Activated T-helper 9 cell treated with anti-CD3 and anti-CD28 coated beads, Interleukin-2, amount 50 U/mL, for 16 hours (primary cell): ENCODE data around the gene EYS.

Experiments used
- DNase-seq: peaks from one replicate; pipeline ENCODE4 v3.0.0-alpha.2; 2020; ENCODE audit warnings: low read depth

Gene EYS

GRCh38 chr6:63730311-63730710 is 1976.7 kb downstream of the EYS start:
- no peak for DNase-seq

- DNase-seq, result no peak
Observed at GRCh38 chr6:63724721-63725120, 1982.3 kb downstream of the EYS start.

- DNase-seq, result no peak
Observed at GRCh38 chr6:63721181-63721580, 1985.8 kb downstream of the EYS start.

GRCh38 chr6:63716169-63716568 is 1990.9 kb downstream of the EYS start:
- no peak for DNase-seq

- no peak for DNase-seq
Observed at GRCh38 chr6:63714091-63714490, 1992.9 kb downstream of the EYS start.

DNA sequence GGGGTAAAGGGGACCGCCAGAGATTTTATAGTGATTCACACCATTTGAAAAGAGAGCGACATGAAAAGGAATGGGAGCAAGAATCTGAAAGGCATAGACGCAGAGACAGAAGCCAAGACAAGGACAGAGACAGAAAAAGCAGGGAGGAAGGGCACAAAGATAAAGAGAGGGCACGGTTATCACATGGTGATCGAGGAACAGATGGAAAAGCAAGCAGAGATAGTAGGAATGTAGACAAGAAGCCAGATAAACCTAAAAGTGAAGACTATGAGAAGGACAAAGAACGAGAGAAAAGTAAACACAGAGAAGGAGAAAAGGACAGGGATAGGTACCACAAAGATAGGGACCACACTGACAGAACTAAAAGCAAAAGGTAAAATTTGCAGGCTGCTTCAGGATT is 1993.7 kb downstream of the EYS start:
- no peak for DNase-seq

- DNase-seq, result no peak
Observed at GRCh38 chr6:63709148-63709547, 1997.9 kb downstream of the EYS start.

DNA sequence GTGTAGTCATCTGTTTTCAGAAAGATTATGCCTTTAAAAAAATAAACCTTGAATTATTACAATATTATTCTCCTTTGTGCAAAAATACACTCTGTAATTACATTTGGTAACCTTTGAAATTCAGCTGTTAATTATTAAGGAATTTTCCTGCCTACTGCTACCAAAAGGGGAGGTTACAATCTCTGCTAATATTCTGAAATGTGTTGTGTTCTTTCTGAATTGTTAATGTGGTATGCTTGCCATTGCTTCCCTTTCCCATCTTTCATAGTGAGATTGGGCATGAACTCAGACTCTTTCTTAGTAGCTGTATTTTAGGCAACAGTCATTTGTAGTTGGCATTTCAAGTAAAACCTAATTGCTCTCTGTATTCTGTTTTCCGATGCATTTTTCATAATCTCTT is 1998.4 kb downstream of the EYS start:
- no peak for DNase-seq

GRCh38 chr6:63706630-63707029 is 2000.4 kb downstream of the EYS start:
- no peak for DNase-seq

- DNase-seq, result no peak
Observed at GRCh38 chr6:63705707-63706106, 2001.3 kb downstream of the EYS start.

DNA sequence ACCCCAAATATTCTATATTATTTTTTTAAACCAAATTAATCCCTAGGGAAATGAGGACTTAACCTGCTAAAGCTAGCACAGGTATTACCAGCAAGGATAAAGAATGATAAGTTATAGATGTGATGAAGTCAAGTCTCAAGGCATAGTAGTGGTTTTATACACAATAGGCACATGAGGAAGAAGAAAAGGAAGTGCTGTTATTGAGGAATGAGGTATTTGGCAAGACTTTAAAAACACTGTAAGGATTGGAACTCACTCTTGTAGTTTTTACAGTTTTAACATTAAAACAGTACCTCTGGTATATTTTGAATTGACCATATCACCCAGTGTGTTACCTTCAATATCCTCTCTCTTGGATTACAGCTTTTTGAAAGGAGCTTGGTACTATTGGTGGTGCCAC is 2016.8 kb downstream of the EYS start:
- DNase-seq, result no peak

DNA sequence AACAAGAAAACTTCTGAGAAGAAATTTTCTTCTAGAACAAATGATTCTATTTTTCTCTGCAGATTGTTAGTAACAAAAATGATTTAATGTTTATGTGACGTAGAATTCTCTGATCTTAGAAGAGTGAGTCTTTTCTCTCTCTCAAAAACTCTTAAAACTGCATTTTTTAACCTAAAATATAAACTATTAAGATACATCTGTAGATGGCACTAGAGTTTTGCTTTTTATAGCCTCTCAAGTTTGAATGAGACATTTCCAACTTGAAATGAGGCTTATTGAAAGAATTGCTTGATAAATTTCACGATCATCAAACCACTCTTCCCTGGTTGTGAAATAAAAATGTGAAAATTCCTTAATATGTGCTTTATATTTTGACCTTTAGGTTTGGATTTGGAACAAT is 2017.6 kb downstream of the EYS start:
- no peak for DNase-seq

GRCh38 chr6:63685446-63686379 is 2021.3 kb downstream of the EYS start:
- no peak for DNase-seq

GRCh38 chr6:63683071-63683603 is 2023.9 kb downstream of the EYS start:
- DNase-seq, result no peak

DNA sequence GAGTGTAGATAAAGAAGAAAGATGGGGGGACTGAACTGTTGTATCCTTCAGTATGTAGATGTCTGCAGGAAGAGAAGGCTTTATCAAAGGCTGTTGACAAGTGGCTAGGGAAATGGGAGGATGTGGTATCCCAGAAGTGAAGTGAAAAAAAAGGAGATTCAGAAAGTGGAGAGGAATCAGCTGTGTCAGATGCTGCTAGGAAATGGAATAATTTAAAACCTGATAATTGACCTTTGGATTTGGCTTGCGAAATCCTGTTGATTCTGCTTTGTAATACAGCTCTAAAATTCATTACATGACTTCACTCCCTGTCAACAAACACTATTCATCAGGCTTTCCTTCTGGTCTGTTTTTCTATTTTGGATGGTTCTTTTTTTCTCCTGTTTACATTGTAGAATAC is 2029.7 kb downstream of the EYS start:
- no peak for DNase-seq

DNA sequence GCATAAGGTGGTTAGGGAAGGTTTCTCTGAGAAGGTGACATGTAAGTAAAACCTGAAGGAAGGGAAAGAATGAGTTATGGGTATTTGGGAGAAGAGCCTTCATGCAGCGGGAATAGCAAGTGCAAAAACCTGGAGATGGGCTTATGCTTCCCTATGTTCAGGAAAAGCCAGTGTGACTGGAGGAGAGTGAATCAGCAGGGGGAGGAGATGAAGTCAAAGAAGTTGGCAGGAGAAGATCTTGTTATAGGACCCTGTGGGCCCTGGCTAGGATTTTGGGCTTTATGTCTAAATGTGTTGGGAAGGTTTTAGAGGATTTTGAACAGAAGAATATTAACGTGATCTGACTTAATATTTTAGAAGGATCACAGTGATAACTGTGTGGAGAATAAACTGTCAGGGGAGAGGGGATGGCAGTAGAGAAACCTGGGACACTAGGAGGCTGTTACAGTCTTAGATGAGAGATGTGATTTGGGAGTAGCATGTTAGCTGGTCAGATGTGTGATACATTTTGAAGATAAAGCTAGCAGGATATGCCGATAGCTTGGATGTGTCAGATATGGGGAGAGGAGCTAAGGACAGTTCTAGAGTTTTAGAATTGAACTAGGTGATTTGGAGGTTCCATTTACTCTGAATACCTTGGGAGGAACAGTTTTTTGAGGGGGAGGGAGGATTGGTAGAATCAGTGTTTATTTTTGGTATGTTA is 2030.5 kb downstream of the EYS start:
- DNase-seq, result no peak

DNA sequence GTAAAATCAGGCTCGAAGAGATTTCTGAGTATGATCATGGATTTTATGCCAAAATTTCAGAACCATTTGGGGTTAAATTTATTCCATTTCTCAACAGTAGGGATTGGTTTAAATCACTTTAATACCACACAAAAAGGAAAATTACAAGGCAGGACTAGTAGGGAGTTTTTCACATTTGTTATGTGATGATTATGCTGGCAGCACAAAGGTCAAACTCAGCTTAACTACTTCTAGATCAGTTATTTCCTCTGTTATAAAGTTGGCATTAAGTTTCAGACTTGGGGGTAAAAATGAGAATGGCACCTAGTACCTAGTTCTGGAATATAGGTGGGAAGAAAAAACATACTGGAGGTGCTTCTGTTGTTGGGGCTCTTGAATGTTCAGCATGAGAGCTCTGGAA is 2031.9 kb downstream of the EYS start:
- no peak for DNase-seq

DNA sequence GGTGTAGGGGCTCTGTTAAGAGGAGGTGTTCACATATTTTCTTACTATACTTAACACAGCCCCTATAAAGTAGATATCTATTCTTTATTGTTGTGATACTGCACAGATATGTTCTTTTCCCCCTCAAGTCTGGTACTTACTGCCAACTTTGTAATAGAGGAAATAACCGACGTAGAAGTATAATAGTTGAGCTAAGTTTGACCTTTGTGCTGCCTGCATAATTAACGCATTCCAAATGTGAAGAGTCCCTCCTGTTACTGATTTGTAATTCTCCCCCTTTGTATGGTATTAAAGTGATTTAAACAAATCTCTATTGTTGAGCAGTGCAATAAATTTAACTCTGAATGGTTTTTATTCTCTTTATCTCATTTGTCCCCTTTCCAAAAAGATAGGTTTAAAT is 2032.4 kb downstream of the EYS start:
- no peak for DNase-seq

GRCh38 chr6:63673692-63674091 is 2033.3 kb downstream of the EYS start:
- DNase-seq, result no peak

GRCh38 chr6:63672582-63673129 is 2034.4 kb downstream of the EYS start:
- no peak for DNase-seq

DNA sequence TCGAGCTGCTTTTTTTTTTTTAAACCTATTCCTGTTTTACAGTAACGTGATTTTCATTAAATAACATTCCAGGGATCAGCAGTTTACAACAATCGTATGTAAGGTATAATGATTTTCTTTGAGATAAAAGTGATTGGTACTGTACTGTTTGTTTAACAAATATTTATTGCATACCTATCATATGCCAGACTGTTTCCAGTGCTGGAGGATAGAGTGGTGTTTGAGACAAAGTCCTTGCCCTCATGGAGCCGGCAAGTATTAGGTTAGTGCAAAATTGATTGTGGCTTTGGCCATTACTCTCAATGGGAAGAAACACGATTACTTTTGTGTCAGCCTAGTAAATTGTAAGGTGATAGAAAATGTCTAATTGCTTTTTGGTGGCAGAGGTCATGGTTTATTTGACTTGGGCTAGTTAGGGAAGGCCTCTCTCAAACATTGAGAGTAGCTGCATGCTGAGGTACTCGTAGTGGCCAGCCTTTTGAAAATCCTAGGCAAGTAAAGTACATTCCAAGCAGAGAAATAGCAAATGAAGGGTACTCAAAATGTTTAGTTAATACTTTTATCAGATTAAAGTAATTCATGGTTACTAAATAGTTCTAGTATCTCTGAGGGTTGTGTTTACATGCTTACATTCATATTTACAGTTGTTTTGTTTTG is 2035.8 kb downstream of the EYS start:
- no peak for DNase-seq
